ENCODE measurements around the gene PER3.
A peak's percentile ranks its signal among the peaks of the same experiment; 100 is the strongest.

PER3 gene

DNA sequence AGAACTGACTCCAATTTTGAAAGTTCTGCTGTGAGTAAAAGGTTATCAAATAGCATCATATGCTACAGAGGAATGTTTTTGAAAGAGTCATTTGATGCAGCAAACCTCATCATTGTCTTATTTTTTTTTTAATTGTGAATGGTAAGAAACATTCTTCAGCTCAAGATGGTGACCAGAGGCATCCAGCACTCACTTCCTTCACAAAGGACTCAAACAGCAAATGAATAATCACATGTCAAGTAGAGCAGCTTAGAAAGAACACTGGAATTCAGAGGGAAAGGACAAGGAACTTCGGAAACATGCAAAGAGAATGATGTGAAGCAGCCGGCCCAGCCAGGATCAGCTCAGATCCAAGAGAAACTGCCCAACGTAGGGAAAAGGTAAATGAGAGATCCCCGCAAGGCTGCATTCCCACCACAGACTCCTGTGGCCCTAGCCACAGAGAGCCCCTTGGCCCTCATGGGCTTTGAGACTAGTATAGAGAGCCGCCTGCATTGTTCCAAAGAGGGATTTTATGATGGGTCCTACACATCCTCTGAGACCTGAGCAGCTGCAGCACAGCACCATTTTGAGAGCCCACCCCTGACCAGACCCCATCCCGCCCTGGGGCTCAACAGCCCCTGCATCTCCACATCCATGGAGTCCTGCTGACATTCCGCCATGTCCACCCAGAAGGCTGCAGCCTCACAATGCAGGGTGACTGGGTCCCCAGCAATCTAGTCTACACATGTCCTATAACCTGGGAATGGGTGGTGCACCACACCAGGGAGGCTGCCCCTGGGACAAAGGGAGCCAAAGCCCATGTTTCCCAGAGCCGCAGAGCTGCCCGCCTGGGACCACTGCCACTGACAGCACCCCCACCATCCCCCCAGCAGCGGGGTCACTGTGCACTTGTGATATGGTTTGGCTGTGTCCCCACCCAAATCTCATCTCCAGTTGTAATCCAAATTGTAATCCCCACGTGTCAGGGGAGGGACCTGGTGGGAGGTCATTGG lies 90.0 kb downstream of the PER3 start:
- no peak for DNase-seq

DNA sequence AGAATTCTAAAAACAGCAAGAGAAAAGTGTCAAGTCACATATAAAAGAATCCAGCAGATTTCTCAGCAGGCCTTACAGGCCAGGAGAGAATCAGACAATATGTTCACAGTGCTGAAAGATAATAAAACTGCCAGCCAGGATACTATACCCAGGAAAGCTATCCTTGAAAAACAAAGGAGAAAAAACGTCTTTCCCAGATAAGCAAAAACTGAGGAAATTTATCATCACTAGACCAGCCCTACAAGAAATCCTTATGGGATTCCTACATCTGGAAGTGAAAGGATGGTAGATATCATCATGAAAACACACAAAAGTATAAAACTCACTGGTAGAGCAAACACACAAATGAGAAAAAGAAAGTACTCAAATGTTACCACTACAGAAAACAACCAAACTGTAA lies 93.9 kb downstream of the PER3 start:
- DNase-seq = no peak

DNA sequence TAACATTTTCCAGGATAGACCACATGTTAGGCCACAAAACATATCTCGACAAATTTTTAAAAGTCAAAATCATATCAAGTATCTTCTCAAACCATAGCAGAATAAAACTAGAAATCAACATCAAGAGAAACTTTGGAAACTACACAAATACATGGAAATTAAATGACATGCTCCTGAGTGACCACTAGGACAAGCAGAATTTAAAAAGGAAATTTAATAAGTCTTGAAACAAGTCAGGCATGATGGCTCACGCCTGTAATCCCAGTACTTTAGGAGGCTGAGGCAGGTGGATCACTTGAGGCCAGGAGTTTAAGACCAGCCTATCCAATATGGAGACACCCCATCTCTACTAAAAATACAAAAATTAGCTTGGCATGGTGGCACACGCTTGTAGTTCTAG lies 95.1 kb downstream of the PER3 start:
- DNase-seq = no peak

DNA sequence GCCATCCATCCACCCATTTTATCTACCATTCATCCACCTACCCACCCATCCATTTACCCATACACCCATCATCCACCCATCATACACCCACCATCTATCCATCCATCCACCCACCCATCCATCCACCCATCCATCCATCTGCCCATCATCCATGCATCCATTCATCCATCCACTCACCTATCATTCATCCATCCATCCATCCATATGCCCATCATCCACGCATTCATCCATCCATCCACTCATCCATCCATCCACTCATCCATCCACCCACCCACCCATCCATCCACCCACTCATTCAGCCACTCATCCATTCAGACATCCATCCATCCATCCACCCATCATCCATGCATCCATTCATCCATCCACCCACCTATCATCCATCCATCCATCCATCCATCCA lies 100.7 kb downstream of the PER3 start:
- DNase-seq = no peak

DNA sequence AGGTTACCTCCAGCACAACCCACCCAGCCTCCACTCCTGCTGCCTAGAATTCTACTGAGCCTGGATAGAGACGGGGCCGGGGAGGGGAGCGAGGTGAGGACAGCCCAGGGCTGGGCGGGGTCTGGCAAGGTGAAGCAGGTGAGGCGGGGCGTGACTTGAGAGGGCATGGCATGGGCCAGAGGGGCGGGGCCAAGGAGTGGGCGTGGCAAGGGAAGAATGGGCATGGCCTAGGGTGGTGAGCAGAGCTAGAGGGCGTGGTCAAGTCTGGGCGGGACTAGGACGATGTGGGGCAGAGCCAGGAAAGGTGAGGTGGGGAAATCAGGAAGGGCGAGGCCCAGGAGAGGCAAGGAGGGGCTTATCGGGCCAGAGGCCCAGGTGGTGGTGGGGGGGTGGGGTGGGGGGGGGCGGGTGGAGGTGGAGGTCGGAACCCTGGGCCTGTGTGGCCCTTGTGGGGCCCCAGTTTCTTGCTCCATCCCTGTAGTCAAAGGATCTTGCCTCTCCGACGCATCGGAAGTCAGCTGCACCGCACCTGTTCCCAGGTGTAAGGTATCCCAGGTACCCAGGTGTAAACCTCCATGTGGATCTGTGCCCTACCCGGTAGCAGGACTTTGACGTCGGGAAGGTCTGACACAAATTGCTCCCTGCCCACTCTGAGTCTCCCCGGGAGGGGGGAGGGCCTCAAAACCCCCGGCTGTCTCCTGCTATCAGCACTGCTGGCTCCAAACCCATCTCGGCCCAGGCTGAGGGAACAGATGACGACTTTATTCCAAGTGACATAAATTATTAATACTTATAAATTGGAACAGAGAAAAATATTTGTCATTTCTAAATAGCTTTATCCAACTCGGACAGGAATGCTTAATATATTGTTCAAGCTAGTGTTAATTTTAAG lies 101.7 kb downstream of the PER3 start:
- no peak for DNase-seq

DNA sequence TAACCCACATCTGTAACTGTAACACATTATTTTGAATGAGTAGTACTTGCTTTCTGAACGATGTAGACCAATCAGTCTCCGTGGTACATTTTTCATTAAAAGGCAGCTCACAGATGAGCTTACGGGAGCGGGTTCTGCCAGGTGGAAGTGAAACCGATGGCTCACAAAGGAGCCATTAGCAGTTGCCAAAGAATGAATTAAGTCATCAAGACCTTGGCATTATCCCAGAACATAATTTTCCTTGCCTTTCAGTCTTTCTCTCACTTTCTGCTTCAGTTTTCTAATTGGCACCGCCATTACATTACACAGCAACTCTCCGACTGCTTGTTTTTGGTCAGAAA lies 102.3 kb downstream of the PER3 start:
- DNase-seq = peak in 1 of 14 donors; percentile 17

DNA sequence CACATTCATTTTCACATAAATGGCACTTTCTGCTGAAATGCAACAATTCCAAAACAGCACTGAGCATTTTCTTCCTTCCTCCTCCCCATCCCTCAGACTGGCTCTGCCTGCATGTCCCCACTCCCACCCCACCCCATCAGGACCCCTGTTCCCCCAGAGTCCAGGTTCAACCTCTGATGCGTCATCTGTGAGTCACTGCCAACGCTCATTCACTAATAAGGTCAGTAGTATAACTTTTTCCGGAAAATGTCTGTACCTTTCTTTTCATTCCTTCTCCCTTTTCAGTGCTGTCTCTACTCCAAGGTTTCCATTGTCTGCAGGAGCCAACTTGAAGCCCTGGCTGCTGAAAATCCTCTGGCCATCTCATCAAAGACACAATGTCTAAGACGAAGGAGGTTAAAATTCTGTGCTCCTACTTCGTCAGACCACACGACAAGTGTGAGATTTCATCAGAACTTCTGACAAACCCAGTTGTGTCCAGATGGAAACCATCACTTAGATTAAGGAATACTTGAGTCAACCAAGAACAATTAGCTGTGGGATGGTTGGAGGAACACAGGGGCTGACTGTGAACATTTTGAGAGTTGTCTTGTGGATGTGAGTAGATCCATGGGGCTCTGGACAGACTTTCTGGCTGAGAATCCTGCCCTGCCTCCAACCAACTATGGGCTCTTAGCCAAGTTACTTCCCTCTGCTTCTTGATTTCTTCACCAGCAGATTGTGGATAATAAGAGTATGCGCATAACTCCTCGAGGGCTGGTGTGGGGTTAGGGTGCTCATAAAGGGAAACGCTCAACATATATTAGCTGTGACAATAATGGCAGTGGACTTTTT lies 104.4 kb downstream of the PER3 start:
- no peak for DNase-seq

DNA sequence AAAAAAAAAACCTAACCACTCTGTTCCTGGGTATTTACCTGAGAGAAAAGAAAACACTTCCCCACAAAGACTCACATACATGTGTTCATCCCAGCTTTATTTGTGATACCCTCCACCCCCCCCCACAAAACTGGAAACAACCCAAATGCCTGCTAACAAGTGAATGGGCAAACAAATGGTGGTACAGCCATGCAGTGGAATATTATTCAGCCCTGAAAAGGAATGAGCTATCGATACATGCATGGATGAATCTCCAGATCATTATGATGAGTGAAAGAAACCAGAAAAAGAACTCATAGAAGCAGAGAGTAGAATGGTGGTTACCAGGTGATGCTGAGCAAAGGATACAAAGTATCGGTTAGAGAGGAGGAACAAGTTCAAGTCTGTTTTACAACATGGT lies 106.8 kb downstream of the PER3 start:
- no peak for DNase-seq

DNA sequence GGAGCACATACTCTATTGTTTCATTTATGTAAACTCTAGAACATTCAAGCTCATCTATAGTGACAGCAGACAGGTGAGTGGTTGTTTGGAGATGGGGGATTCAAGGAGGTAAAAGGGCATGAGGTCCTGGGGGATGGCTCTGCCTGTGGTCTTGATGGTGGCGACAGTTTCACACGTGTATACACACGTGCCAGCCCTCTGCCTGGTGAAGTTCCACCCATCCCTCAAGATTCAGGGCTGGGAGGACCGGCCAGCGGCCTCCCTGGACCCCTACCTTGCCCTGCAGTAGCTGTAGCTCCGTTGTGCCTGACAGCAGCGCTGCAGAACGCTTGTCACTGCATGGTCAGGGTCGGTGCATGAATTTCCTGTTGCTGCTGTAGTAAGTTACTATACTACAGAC lies 107.7 kb downstream of the PER3 start:
- DNase-seq = no peak

DNA sequence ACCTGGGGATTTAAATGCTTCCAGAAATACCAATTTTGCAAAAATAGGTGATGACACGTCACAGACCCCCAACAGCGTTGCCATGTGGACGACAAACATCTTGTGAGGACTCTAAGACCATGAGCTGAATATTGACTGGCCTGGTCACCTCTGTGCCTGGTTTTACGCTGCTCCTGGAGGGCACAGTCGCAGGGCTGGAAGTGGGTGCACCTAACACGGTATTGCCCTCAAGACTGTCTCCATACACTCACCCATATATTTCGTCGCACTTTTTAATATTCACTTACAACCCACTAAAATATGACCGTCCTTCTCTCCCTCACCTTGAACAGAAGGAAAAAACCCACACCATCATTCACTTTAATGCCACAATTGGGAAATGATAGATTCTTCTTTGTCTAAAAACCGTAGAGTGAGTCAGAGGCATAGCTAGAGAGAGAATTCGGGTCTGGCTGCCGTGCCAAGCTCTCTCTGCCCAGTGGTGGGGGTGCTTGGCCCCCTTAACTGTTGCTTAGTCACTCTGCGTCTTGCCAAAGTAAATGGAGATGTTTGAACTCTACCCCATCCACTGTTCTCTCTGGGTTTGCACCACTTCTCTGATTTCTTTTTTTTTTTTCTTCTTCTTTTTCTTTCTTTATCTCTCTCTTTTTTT lies 109.6 kb downstream of the PER3 start:
- peak in 2 of 14 donors; percentile 14 to 54 for DNase-seq
